WERI-Rb-1 (cell line): ENCODE data around the gene TSPAN8.

Experiments used
- DNase-seq: peaks from one replicate; pipeline ENCODE4 v3.0.0-alpha.2; 2020
- H3K27ac ChIP-seq: fragments of 250-450 bp; sonication (Bioruptor Pico); 2 replicates; pipeline ENCODE4 v1.5.1; 2020; ENCODE audit warnings: mild to moderate bottlenecking, moderate library complexity
- H3K27me3 ChIP-seq: fragments of 250-450 bp; sonication (Bioruptor Pico); 2 replicates; pipeline ENCODE4 v1.5.1; 2021; ENCODE audit warnings: mild to moderate bottlenecking, low read depth, moderate library complexity; ENCODE audit not compliant: insufficient read depth, severe bottlenecking
- H3K36me3 ChIP-seq: fragments of 250-450 bp; sonication (Bioruptor Pico); 2 replicates; pipeline ENCODE4 v1.5.1; 2020; ENCODE audit warnings: mild to moderate bottlenecking, moderate library complexity
- H3K4me3 ChIP-seq: 2 replicates; pipeline ENCODE4 v1.5.1; 2011; ENCODE audit warnings: low read depth, mild to moderate bottlenecking, control low read depth, low read length
- H3K9me3 ChIP-seq: fragments of 250-450 bp; sonication (Bioruptor Pico); 2 replicates; pipeline ENCODE4 v1.5.1; 2021; ENCODE audit warnings: mild to moderate bottlenecking, moderate library complexity; ENCODE audit not compliant: severe bottlenecking
- CTCF ChIP-seq: IDR thresholded peaks from 2 replicates; pipeline ENCODE4 v1.5.1; 2011; ENCODE audit warnings: low read depth, mild to moderate bottlenecking, control low read depth, inconsistent platforms, low read length

TSPAN8 gene

GRCh38 chr12:71142956-71143355 is 14.8 kb downstream of the TSPAN8 start:
- no peak overlapping the region for H3K4me3 ChIP-seq
- no peak for TF ChIP-seq CTCF
- no peak overlapping the region for H3K27ac ChIP-seq
- DNase-seq: no peak
- H3K27me3 ChIP-seq: no peaks in the 10 kb centered on the region
- H3K36me3 ChIP-seq: no peaks in the 10 kb centered on the region
- no peaks in the 10 kb centered on the region for H3K9me3 ChIP-seq

- no peak for TF ChIP-seq CTCF
- DNase-seq: no peak
- H3K27ac ChIP-seq: no peak overlapping the region
- H3K27me3 ChIP-seq: no peaks in the 10 kb centered on the region
- H3K36me3 ChIP-seq: no peaks in the 10 kb centered on the region
- H3K4me3 ChIP-seq: no peak overlapping the region
- H3K9me3 ChIP-seq: no peaks in the 10 kb centered on the region
These were observed 15.8 kb downstream of the TSPAN8 start for GRCh38 chr12:71142016-71142415.

GRCh38 chr12:71141378-71141926 is 16.3 kb downstream of the TSPAN8 start:
- H3K36me3 ChIP-seq: no peaks in the 10 kb centered on the region
- no peak overlapping the region for H3K4me3 ChIP-seq
- TF ChIP-seq CTCF: no peak
- DNase-seq: no peak
- no peak overlapping the region for H3K27ac ChIP-seq
- no peaks in the 10 kb centered on the region for H3K27me3 ChIP-seq
- no peaks in the 10 kb centered on the region for H3K9me3 ChIP-seq

- no peak for TF ChIP-seq CTCF
- H3K4me3 ChIP-seq: no peak overlapping the region
- H3K27me3 ChIP-seq: no peaks in the 10 kb centered on the region
- no peak for DNase-seq
- H3K9me3 ChIP-seq: no peaks in the 10 kb centered on the region
- no peaks in the 10 kb centered on the region for H3K36me3 ChIP-seq
- H3K27ac ChIP-seq: no peak overlapping the region
These were observed 18.6 kb downstream of the TSPAN8 start for GRCh38 chr12:71139153-71139735.

- TF ChIP-seq CTCF: no peak
- DNase-seq: no peak
- Histone ChIP-seq H3K4me3 (no peak overlapping the region), H3K27me3 (no peaks in the 10 kb centered on the region), H3K9me3 (no peaks in the 10 kb centered on the region), H3K36me3 (no peaks in the 10 kb centered on the region), H3K27ac (no peak overlapping the region)
These were observed 19.8 kb downstream of the TSPAN8 start for GRCh38 chr12:71138011-71138410.

GRCh38 chr12:71135812-71136176 is 22.0 kb downstream of the TSPAN8 start:
- H3K9me3 ChIP-seq: no peaks in the 10 kb centered on the region
- no peak overlapping the region for H3K4me3 ChIP-seq
- H3K27ac ChIP-seq: no peak overlapping the region
- no peak for TF ChIP-seq CTCF
- no peak for DNase-seq
- H3K27me3 ChIP-seq: no peaks in the 10 kb centered on the region
- H3K36me3 ChIP-seq: no peaks in the 10 kb centered on the region
